ENCODE measurements around the gene SBDS.
"Not testable (repeated sequence)": the region's sequence is repeated elsewhere in the genome, so short reads cannot be mapped to it uniquely, and the experiment has no call there.

SBDS gene

DNA sequence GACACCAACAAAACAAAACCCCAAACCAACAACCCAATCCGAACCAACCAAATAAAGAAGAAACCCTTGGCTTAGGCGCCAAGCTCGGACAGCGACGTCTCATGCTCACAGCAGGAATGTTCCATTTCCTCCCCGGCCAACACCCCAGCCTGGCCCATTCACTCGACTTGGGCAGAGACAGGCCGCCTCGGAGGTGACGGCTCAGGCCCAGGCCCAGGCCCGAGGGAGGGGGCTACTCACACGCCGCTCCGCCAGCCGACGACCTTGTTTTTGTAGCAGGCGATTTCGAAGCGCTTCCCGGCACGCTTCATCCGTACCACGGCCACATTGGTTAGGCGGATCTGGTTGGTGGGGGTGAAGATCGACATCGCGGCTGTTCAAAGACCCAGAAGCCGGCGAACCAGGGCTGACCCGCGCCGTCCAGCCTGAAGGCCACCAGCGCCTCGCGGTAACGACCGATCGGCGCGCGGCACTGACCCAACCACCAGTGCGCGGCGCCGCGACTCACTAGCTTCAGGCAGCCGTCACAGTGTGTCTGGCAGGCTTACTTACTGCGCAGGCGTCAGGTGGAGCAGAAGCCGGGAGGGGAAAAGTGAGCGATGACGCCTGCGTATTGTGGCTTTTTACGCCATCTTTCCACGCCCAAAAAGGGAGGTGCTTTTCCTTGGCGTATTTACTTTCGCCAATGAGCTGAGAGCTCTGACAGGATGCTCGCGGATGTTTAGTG lies at the start of gene SBDS:
TSS of gene SBDS (minus strand) at position 537 of the 727 bp plus-strand sequence. CDS start at position 368, 169 bp downstream.
- peak; percentile 97 for DNase-seq

DNA sequence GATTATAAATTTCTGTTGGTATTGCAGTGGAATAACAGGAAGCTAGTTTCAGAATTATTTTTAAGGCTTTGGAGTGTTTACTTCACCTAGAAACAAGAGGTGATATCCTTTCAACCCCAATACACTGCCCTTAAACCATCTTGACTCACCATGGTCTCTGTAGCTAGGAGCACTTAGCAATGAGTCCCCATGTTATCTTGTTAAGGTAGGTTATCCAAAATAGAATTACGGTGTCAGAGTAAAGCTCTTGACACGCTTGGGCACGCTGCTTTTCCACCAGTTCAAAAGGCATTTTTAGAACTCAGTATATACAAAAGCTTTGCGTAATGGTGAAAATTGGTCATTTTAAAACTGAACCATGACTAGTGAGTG lies 48.2 kb upstream of the SBDS start:
- not testable (repeated sequence) for DNase-seq

DNA sequence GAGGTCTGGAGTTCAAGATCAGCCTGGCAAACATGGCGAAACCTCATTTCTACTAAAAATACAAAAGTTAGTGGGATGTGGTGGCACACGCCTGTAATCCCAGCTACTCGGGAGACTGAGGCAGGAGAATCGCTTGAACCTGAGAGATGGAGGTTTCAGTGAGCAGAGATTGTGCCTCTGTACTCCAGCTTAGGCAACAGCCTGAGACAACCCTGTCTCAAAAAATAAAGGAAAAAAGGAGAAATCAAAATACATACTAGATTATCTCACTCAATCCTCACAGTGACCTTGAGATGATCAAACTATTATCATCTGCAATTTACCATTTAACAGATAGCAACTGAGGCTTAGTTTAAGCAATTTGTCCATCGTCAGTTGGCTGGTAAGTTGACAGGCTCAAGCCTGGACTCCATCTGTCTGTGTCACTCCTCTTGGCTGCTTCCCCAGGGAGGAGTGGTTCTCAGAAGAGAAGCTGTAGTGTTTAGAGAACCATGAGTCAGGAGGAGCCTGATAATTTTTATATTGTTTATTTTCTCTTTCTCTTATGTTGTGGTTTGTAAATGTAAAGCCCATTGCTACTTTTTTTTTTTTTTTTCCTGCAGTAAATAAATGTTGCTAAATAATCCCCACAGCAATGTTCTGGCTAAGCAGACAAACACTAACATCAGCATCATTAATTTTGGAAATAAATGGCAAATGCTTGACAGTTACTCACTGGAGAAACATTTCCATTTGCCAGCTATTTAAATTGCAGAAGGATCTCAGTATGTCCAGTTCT lies 47.6 kb upstream of the SBDS start:
- not testable (repeated sequence) for DNase-seq

DNA sequence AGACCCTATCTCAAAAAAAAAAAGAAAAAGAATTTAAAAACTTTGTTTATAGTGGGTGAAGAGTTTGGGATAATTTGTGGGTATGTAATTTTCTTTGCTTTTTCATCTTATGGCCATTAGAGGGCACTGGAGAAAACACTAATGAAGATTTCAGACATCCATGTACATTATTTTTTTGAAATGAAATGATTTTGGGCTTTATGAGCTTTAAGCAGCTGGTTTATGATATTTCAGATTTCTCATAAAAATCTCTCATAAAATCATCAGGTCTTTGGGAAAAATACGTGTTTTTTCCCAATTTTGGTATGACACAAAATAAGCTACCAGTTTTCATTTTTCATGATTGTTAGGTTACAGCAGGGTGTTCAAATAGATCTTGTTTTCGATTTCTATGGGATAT lies 45.4 kb upstream of the SBDS start:
- DNase-seq, result not testable (repeated sequence)

DNA sequence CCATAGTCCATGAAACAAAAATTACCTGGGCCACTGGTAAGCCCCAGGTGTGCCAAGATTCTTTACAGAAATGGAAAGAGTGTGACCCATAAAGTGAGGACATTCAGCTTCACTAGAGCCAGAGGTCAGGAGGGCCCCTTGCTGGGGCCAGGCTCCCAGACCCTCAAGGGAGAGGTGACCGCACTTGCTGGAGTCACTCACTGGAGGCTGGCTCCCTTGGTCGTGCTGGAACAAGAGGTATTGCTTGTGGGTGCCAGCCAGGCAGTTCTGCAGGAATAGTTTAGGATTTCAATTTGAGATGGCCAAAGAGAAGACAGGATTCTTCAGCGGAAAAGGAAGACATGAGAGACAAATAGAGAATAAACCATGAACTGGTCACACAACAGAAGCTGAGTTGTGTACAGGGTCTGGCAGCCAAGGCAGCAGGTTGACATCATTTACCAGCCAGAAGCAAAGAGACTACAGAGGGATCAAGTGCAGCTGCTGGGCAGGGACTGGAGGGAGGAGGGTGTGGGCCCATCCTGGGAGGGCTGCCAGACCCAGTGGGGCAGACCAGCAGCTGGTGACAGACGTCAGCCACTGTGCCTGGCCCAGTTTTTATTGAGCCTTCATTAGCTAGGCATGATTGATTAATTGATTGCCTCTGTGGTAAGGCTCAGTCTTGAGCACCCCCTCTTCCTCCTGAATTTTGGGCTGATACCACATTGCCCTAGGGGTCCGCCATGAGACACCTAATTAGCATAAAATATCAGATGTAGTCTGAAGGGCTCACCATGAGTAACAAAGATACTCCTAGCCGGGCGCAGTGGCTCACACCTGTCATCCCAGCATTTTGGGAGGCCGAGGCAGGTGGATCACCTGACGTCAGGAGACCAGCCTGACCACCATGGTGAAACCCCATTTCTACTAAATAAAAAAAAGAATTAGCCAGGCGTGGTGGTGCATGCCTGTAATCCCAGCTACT lies 41.3 kb upstream of the SBDS start:
- not testable (repeated sequence) for DNase-seq

DNA sequence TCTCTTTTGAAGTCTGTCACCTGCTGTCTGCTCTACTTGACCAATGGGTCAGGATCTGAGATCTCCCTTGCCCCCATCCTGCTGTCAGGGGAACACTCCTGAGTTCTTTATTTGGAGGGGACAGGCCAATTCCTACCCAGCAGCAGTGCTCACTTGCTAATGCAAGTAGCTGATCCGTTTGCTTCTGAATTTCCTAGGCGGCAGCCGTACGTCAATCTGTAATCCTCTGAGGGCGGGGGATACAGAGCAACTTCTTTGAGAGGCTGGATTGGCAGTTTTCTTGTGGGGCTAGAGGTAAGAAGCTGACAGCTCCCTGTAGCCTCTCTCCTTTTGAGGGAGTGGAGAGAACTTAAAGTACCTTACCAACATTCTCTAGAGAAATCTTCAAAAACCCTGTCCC lies 37.9 kb upstream of the SBDS start:
- DNase-seq, result no peak

DNA sequence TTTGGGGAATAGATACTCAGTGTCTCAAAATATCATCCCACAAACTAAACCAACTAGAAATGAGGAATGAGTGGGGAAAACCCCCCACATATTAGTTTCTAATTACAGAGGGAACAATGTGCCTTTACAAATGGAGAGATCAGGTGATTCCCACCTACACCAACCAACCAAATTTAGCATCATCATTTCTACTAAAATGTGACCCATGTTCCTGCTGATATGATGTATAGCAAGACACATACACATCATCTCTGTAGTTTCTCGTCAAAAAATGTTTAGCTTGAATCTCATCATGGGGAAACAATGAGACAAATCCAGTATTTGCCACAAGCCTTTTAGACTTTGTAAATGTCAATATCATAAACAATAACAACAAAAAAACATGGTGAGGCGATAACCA lies 36.3 kb upstream of the SBDS start:
- not testable (repeated sequence) for DNase-seq

DNA sequence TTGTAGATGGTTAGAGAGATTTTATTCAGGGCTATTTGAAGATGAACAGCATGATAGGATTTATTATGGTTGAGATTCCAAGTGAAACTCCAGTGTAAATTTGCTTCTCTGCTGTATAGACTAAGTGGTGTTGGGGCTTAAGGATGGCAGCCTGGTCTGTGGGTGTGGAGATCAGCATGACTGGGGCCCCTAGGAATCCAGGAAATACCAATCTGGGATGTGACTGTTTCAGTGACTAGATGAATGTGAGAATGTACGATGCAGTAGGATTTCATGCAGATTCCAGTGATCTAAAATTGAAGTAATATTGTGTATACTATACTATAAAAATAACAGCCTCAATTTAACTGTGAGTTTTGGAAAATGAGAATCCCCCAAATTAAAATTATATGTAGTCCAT lies 30.1 kb upstream of the SBDS start:
- DNase-seq, result not testable (repeated sequence)

DNA sequence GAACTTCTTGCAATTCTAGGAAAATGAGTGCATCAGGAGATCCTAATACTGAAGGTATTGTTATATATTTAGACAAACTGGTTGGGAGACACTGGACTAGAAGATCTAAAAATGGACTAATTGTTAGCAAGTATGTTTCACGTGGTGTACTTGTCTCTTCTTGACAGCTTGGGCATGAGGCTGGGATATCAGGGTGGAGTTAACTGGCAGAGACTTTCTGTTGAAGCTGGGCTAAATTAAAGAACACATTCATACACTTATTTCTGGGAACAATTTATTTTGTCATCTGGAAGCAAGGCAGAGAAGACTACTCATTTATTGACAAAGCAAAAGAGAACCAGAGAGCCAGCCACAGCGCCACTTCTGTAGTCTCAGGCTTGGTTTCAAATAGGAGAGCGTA lies 27.1 kb upstream of the SBDS start:
- no peak for DNase-seq

DNA sequence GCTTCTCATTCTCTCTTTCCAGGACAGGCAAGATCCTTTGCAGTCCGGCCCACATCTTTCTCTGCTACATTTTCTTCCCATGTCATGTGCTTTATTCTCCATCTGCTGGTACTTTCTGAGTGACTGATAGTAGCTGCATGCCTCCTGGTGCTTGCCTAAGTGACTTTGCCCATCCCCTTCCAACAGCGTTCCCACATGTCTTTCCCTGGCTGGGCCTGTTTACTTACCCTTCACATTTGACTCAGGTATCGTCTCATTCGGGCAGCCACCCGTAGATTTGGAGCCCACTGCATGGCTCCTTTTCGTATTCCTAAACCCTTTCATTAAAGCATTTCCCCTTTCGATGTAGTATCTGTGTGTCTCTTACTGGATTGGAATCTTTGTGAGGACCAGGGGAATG lies 25.9 kb upstream of the SBDS start:
- DNase-seq, result no peak

DNA sequence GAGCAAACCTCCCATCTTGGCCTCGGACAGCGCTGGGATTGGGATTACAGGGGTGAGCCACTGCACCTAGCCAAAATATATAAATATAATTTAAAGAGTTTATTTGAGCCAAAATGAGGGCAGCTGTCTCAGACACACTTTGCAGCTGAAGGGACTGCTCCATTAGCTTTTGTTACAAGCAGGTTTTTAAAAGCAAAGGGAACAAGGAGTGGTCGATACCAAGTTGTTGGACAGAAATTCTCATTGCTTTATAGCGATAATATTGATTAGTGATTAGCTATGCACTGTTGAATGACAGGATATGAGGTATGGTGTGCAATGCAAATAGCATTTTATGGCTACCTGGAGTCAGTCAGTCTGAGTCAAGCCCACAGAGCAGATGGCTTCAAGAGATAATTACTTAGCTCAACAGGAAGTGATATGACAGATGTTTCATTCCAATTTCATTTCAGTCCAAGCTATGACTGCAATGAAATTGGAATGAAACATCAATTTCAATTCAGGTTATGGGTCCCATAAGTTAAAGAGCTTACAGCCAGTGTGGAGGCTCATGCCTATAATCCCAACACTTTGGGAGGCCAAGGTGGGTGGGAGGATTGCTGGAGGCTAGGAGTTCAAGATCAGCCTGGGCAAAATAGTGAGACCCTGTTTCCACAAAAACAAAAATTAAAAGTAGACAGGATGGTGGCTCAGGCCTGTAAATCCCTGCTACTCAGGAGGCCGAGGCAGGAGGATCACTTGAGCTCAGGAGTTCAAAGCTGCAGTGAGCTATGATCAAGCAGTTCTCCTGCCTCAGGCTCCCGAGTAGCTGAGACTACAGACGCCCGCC lies 24.4 kb upstream of the SBDS start:
- peak; percentile 43 for DNase-seq

DNA sequence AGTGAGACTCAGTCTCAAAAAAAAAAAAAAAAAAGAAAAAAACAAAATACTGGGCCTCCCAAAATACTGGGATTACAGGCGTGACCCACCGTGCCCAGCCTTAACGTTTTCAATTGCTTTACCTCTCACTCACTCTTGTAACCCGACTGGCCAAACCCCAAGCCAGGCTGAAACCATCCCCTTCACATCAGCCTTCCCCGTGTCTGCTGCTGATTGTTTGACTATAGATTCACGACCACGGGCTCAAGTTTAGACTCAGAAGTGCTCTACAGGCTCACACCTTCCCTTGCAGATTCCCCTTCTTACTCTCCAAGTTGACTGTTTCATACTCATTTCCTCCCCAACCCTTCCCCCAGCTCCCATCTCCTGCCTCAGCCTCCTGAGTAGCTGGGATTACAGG lies 23.6 kb upstream of the SBDS start:
- no peak for DNase-seq

DNA sequence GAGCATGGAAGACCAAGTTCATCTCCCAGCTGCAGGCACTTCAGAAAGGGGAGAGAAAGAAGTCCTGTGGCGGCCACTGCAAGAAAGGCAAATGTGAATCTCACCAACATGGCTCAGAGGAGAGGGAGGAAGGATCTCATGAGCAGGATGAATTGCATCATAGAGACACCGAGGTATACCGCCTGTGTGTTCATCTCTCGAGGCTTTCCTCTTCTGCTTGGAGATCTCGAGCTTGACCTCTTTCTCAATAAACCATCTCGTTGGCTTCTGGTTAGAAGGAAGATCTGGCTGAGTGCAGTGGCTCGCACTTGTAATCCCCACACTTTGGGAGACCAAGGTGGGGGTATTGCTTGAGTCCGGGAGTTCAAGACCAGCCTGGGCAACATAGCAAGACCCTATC lies 22.6 kb upstream of the SBDS start:
- peak; percentile 78 for DNase-seq

DNA sequence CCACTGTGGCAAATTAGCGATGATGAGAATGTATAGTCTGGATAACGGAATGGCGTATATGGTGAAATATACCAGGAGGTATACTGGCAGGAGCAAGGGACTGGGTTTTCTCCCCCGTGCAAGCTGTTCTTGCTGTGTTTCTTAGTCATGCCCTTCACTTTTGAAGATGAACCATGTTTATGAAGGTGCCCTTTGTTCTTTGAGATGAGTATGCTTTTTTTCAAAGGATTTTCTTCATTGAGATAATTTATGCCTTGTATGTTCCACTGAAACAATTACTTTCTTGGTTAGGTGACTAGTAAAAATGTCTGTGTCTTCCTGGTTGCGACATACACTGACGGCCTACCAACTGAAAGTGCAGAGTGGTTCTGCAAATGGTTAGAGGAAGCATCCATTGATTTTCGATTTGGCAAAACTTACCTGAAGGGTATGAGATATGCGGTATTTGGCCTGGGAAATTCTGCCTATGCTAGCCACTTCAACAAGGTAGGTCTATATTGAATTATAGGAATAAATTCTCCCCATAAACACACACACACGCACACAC lies 18.8 kb upstream of the SBDS start:
- not testable (repeated sequence) for DNase-seq

DNA sequence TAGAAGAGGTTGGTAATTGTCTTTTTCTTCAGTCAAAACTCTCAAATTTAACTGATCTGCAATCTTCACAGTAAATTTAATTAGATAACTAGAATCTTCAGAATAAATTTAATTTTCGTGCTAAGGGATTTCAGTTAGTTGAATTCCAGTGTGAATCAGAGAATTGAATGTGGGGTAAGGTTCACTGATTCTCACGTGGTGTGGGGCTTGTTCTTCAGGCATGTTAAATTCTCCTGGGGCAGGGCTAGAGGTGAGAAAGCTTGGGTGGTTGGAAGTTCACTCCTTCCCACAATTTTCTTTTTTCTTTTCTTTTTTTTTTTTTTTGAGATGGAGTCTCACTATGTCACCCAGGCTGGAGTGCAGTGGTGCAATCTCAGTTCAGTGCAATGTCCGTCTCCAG lies 14.3 kb upstream of the SBDS start:
- not testable (repeated sequence) for DNase-seq

DNA sequence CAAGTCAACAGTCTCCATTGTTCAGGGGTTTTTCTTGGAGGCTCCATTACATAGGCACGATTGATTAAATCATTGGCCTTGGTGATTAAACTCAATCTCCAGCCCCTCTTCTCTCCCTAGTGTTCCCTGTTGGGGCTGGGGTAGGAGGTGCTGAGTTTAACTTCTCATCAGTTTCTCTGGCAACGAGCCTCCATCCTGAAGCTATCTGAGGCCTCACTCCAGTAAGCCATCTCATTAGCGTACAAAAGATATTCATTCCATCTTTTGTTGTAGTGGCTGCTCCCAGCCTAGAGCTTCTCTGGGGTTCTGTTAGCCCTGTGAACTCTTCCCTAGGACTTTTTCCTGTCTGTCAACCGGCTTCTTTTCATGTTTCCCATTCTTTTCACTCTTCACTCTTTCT lies 12.9 kb upstream of the SBDS start:
- no peak for DNase-seq

DNA sequence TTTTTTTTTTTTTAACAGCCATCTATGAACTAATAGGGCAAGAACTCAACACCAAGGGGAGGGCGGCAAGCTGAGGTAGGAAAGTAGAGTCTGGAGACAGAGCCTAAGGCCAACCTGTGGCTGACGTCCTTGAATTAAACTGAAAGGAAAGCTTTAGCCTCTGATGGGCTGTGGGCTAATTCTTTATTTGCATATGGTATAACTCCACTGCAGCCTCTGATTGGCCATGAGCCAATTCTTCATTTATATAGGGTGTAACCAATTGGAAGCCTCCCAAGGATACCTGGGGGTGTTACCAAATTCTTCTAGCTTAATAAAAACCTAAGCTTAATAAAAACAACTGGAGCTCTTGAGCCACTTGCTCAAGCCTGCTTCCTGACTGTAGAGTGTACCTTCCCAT lies 11.6 kb upstream of the SBDS start:
- DNase-seq, result no peak

DNA sequence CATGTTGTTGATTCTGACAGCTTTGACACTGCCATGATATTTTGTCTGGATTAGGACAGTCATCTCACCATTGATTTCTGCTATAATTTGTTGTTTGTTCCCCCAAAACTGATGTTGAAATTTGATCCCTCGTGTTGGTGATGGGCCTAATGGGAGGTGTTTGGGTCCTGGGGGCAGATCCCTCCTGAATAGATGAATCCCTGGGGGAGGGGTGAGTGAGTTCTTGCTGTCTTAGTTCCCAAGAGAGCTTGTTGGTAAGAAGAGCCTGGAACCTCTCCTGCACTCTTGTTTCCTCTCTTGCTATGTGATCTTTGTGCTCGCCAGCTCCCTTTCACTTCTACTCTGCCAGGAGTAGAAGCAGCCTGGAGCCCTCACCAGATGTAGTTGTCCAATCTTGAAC lies 8.8 kb upstream of the SBDS start:
- not testable (repeated sequence) for DNase-seq

DNA sequence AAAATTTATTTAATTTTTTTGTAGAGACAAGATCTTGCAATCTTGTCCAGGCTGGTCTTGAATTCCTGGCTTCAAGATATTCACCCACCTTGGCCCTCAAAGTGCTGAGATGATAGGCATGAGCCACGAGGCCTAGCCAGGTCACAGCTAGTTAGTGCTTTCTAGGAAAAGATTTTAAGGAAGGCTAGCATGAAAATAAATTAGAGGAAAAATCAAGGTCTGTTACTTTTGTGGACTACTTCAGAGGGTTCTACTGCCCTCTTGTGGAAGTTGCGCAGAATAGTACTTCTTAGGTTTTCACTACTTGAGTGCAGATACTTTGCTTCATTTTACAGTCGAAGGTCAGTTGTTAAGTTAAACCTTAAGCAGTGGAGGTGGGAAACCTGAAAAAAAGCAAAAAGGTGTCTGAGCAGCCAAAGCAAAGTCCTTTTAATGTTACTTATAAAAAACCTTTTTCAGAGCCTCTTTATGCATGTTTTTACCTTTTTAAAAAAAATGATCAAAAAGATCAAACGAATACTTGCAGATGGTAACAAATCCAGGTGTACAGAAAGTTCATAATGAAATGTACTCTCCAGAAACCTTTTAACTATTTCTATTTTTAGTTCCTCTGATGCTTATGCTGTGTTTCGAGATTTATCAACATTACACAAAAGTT lies 5.3 kb upstream of the SBDS start:
- not testable (repeated sequence) for DNase-seq

DNA sequence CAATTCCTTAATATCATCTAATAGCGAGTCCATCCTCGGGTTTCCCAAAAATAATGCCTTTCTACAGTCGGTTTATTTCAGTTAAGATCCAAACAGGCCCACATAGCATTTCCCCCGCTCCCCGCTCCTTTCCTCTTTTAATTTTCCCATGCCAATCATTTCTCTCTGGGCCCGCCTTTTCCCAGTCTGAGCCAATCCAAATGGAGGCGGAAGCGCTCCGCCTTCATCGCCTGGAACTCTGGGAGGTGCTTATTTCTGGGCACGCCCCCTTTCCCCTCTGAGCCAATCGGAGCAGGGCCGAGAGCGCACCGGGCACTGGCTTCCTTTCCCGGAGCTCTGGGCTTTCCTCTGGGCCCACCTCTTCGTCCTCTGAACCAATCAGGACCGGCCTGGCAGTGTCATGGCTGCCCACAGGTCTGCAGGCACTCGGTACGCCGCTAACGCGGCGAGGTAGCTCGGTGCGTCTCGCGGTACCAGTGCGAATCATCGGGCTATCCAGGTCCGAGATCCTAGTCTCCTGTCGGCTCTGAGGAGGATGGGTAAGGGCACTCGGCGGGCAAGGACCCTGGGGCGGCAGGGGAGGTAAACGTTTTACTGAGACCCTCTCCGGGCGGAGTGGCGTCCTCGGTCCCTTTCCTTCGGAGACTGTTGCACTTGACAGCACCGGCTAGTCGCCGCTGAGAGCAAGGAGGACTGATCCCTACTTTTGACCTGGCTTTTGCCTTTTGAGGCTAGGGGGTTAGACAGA lies 1.2 kb upstream of the SBDS start, which contains the start of gene TYW1:
TSS of gene TYW1 (plus strand) at position 390 of the 748 bp plus-strand sequence. CDS start at position 536, 146 bp downstream.
- DNase-seq, result peak; percentile 99

DNA sequence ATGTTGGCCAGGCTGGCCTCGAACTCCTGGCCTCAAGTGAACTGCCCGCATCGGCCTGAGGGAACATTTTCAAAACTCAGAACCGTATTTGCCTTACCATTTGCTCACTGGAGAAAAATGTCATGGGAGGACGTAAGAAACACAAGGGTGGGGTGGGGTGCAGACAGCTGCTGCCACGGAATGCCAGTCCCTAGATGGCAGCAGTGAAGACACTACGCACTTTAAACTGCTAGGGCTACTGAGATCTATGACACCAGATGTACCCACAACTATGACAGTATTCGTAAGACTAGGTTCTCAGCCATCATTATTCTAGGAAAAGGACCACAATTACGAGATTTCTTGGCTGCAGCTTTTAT lies 716 bp downstream of the SBDS start:
- DNase-seq, result peak; percentile 56
